ENCODE results near the gene FKBP2. TPM values are rescaled to one million over a fixed set of nuclear protein-coding genes. Genes with fewer than 3 reads are reported as not detected.

FKBP2 gene
- total RNA-seq, 1 donor from 2014 or later: 48.2 TPM

DNA sequence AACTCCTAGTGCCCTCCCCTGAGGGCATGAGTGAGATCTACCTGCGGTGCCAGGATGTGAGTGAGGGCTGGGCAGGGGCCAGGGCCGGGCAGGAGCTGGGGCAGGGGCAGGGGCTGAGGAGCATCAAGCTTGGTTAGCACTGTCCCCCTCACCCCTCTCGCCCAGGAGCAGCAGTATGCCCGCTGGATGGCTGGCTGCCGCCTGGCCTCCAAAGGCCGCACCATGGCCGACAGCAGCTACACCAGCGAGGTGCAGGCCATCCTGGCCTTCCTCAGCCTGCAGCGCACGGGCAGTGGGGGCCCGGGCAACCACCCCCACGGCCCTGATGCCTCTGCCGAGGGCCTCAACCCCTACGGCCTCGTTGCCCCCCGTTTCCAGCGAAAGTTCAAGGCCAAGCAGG is 20.6 kb upstream of the FKBP2 start:
- TF ChIP-seq, protein P1, sequence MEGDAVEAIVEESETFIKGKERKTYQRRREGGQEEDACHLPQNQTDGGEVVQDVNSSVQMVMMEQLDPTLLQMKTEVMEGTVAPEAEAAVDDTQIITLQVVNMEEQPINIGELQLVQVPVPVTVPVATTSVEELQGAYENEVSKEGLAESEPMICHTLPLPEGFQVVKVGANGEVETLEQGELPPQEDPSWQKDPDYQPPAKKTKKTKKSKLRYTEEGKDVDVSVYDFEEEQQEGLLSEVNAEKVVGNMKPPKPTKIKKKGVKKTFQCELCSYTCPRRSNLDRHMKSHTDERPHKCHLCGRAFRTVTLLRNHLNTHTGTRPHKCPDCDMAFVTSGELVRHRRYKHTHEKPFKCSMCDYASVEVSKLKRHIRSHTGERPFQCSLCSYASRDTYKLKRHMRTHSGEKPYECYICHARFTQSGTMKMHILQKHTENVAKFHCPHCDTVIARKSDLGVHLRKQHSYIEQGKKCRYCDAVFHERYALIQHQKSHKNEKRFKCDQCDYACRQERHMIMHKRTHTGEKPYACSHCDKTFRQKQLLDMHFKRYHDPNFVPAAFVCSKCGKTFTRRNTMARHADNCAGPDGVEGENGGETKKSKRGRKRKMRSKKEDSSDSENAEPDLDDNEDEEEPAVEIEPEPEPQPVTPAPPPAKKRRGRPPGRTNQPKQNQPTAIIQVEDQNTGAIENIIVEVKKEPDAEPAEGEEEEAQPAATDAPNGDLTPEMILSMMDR (IDR thresholded peaks at IDR 0.05): no peak
- intact Hi-C loops (cut with DNase I): no loop called here
- DNase-seq (no peak), ATAC-seq (no peak)
- H3K27ac ChIP-seq: no peak overlapping the region
- H3K36me3 ChIP-seq: peaks cover 55% of the 10 kb centered on the region
- peaks cover 7% of the 10 kb centered on the region for H3K4me1 ChIP-seq
- H3K27me3 ChIP-seq (ENCODE audit: low read depth): no peaks in the 10 kb centered on the region
- H3K9me3 ChIP-seq: no peaks in the 10 kb centered on the region
- H3K4me3 ChIP-seq: no peak overlapping the region

- H3K4me3 ChIP-seq: no peak overlapping the region
- H3K9me3 ChIP-seq: no peaks in the 10 kb centered on the region
- DNase-seq (no peak), ATAC-seq (no peak)
- intact Hi-C loops (cut with DNase I): no loop called here
- peaks cover 55% of the 10 kb centered on the region for H3K36me3 ChIP-seq
- no peak overlapping the region for H3K27ac ChIP-seq
- peaks cover 11% of the 10 kb centered on the region for H3K4me1 ChIP-seq
- H3K27me3 ChIP-seq (ENCODE audit: low read depth): no peaks in the 10 kb centered on the region
- TF ChIP-seq, protein P1 (IDR thresholded peaks at IDR 0.05): no peak
These were observed 20.1 kb upstream of the FKBP2 start for GRCh38 chr11:64220798-64221197.

DNA sequence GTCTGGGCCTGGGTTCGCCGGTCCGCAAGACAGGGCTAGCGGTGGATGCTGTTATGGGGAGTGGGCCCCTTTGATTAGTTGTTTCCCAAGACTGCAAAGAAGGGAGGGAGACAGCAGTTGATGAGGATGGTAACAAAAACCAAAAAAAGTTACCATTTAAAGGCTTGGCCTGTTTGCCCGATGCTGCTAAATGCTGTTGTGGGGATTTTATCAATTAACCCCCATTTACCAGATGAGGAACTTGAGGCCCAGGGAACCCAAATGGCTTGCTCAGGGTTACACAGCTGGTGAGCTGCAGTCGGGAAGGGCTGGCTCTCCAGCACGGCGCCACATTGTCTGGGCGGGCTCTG is 18.3 kb upstream of the FKBP2 start:
- no peak for ATAC-seq

GRCh38 chr11:64223001-64223651 is 17.8 kb upstream of the FKBP2 start:
- ATAC-seq (no peak), DNase-seq (no peak)
- peaks cover 43% of the 10 kb centered on the region for H3K36me3 ChIP-seq
- H3K4me3 ChIP-seq: no peak overlapping the region
- H3K27me3 ChIP-seq (ENCODE audit: low read depth): no peaks in the 10 kb centered on the region
- H3K9me3 ChIP-seq: no peaks in the 10 kb centered on the region
- intact Hi-C loops (cut with DNase I): no loop called here
- peaks cover 24% of the 10 kb centered on the region for H3K4me1 ChIP-seq
- TF ChIP-seq, protein P1 (IDR thresholded peaks at IDR 0.05): no peak
- H3K27ac ChIP-seq: no peak overlapping the region

More for the DNA sequence above, 18.3 kb upstream of the FKBP2 start:
- no peak for DNase-seq
- Histone ChIP-seq H3K9me3 (no peaks in the 10 kb centered on the region), H3K4me1 (peaks cover 21% of the 10 kb centered on the region), H3K27ac (no peak overlapping the region), H3K4me3 (no peak overlapping the region), H3K27me3 (ENCODE audit: low read depth) (no peaks in the 10 kb centered on the region), H3K36me3 (peaks cover 46% of the 10 kb centered on the region)
- TF ChIP-seq, protein P1 (IDR thresholded peaks at IDR 0.05): no peak
- intact Hi-C loops (cut with DNase I): no loop called here

DNA sequence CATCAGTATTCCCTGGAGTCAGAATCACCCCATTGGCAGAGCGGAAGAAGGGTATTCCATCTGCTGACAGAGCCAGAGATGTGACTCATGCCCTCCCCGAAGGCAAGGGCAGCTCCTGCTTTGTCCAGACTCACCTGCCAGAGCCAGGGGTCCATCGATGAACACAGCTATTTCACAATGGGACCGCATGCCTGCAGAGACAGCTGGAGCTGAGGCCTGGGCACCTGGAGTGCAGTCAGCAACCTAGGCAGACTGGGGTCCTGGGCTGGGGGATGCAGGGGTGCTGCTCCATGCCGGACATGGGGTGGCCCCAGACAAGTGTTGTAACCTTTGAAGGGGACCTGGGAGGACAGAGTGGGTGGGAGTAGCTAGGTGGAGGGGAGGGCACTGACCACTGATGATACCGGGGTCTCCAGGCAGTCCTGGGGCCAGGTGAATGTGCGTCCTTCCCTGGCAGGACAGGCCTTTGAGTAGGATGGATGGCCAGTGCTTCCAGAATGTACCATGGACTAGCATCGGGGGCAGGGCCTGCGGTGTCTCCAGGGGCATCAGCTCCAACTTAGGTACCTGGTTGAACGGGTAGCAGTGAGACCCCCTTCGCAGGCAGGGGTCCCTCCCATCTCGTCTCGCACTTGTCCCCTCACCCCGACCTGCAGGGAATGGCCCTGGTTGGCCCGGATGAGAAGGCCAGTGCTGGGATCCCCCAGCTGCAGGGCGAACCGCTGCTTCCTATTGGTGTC is 16.6 kb upstream of the FKBP2 start:
- Histone ChIP-seq H3K9me3 (no peaks in the 10 kb centered on the region), H3K27ac (no peak overlapping the region), H3K27me3 (ENCODE audit: low read depth) (no peaks in the 10 kb centered on the region), H3K4me3 (no peak overlapping the region), H3K36me3 (peaks cover 34% of the 10 kb centered on the region), H3K4me1 (peaks cover 29% of the 10 kb centered on the region)
- DNase-seq: no peak
- intact Hi-C loops (cut with DNase I): no loop called here
- TF ChIP-seq, protein P1 (IDR thresholded peaks at IDR 0.05): no peak
- ATAC-seq: no peak

Measured in lower lobe of right lung (tissue), 2 donors.